GM12878 (cell line): Measurements from ENCODE around the gene GIT1. TPM values are rescaled to one million over a fixed set of nuclear protein-coding genes. Genes with fewer than 3 reads are reported as not detected.

Experiments
- BCLAF1 ChIP-seq: fragments of 450-650 bp; IDR thresholded peaks from 2 replicates; pipeline ENCODE4 v1.6.1; 2017; ENCODE audit warnings: antibody characterized with exemption, mild to moderate bottlenecking, moderate library complexity
- E2F8 ChIP-seq: fragments of 450-650 bp; IDR thresholded peaks from 2 replicates; pipeline ENCODE4 v1.6.1; 2018; ENCODE audit warnings: mild to moderate bottlenecking, low read depth, moderate library complexity; ENCODE audit not compliant: partially characterized antibody
- ESRRA ChIP-seq: IDR thresholded peaks from 2 replicates; pipeline ENCODE4 v1.6.1; 2012; ENCODE audit warnings: mild to moderate bottlenecking, low read length, improper control_type of control experiment
- EZH2 ChIP-seq: IDR thresholded peaks from 2 replicates; pipeline ENCODE4 v1.6.1; 2012; ENCODE audit warnings: low read depth, mild to moderate bottlenecking, control low read depth, inconsistent platforms, low read length, borderline replicate concordance; ENCODE audit not compliant: control insufficient read depth
- PAX5 ChIP-seq: IDR thresholded peaks from 2 replicates; pipeline ENCODE4 v1.6.1; 2011; ENCODE audit warnings: low read depth, low read length, borderline replicate concordance
- PML ChIP-seq: IDR thresholded peaks from 2 replicates; pipeline ENCODE4 v1.6.1; 2012; ENCODE audit warnings: low read length, inconsistent platforms
- REST ChIP-seq: IDR thresholded peaks from 2 replicates; pipeline ENCODE4 v1.6.1; 2012; ENCODE audit warnings: mild to moderate bottlenecking, low read depth, low read length
- ZNF217 ChIP-seq: fragments of 450-650 bp; IDR thresholded peaks from 2 replicates; pipeline ENCODE4 v1.6.1; 2017; ENCODE audit warnings: antibody characterized with exemption, mild to moderate bottlenecking
- polyA plus RNA-seq, 11 experiments: library from polyadenylated mRNA; depleted of rRNA in 4 of 11; unstranded in 6 of 11; stranded (reverse) in 5 of 11; fragments of >200 nt; fragmentation: Nextera tagmentation in 4 of 11; fragmentation: Illumina TruSeq in 1 of 11; extraction: Ambion mirVana in 4 of 11; extraction: Trizol in 1 of 11; gene quantifications; 1 replicate in 1 of 11; 2 replicates in 10 of 11; pipeline versions ENCODE4 v1.2.1 to v1.2.3, GENCODE V29; 2011 to 2016; ENCODE audit warnings: inconsistent platforms in 2 of 11, missing spikeins in 2 of 11, low read depth in 1 of 11
- total RNA-seq, 4 experiments: library from RNA; depleted of rRNA in 3 of 4; stranded (reverse); fragments of >200 nt in 3 of 4; fragmentation: Illumina TruSeq in 1 of 4; extraction: Trizol in 1 of 4; gene quantifications; 2 replicates each; pipeline versions ENCODE4 v1.2.1 to v1.2.3, GENCODE V29; 2013 to 2021
- TF ChIP-seq, protein P1 (sequence below): IDR thresholded peaks from 2 replicates; pipeline ENCODE4 v1.6.1; 2012; ENCODE audit warnings: improper control_type of control experiment, low read depth, low read length; ENCODE audit not compliant: insufficient replicate concordance

GIT1 gene
- total and polyA plus RNA-seq, 10 of the 15 experiments (the other 5 are each of a cell fraction or from before 2014, with no cell fraction given) = 0.24 to 45.3 (median 20.9) TPM

GRCh38 chr17:29590411-29591145, 1.1 kb upstream of the GIT1 start (continued):
- TF ChIP-seq, protein P1, sequence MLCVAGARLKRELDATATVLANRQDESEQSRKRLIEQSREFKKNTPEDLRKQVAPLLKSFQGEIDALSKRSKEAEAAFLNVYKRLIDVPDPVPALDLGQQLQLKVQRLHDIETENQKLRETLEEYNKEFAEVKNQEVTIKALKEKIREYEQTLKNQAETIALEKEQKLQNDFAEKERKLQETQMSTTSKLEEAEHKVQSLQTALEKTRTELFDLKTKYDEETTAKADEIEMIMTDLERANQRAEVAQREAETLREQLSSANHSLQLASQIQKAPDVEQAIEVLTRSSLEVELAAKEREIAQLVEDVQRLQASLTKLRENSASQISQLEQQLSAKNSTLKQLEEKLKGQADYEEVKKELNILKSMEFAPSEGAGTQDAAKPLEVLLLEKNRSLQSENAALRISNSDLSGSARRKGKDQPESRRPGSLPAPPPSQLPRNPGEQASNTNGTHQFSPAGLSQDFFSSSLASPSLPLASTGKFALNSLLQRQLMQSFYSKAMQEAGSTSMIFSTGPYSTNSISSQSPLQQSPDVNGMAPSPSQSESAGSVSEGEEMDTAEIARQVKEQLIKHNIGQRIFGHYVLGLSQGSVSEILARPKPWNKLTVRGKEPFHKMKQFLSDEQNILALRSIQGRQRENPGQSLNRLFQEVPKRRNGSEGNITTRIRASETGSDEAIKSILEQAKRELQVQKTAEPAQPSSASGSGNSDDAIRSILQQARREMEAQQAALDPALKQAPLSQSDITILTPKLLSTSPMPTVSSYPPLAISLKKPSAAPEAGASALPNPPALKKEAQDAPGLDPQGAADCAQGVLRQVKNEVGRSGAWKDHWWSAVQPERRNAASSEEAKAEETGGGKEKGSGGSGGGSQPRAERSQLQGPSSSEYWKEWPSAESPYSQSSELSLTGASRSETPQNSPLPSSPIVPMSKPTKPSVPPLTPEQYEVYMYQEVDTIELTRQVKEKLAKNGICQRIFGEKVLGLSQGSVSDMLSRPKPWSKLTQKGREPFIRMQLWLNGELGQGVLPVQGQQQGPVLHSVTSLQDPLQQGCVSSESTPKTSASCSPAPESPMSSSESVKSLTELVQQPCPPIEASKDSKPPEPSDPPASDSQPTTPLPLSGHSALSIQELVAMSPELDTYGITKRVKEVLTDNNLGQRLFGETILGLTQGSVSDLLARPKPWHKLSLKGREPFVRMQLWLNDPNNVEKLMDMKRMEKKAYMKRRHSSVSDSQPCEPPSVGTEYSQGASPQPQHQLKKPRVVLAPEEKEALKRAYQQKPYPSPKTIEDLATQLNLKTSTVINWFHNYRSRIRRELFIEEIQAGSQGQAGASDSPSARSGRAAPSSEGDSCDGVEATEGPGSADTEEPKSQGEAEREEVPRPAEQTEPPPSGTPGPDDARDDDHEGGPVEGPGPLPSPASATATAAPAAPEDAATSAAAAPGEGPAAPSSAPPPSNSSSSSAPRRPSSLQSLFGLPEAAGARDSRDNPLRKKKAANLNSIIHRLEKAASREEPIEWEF = no peak
- TF ChIP-seq E2F8 = no peak
- TF ChIP-seq PML = no peak
- TF ChIP-seq ESRRA = no peak
- no peak for TF ChIP-seq PAX5
- no peak for TF ChIP-seq EZH2
- no peak for TF ChIP-seq ZNF217
- TF ChIP-seq BCLAF1 = no peak
- TF ChIP-seq REST = no peak
